ENCODE data around the gene LYZL1.
"Not testable (repeated sequence)": the region's sequence is repeated elsewhere in the genome, so short reads cannot be mapped to it uniquely, and the experiment has no call there.

Gene LYZL1

DNA sequence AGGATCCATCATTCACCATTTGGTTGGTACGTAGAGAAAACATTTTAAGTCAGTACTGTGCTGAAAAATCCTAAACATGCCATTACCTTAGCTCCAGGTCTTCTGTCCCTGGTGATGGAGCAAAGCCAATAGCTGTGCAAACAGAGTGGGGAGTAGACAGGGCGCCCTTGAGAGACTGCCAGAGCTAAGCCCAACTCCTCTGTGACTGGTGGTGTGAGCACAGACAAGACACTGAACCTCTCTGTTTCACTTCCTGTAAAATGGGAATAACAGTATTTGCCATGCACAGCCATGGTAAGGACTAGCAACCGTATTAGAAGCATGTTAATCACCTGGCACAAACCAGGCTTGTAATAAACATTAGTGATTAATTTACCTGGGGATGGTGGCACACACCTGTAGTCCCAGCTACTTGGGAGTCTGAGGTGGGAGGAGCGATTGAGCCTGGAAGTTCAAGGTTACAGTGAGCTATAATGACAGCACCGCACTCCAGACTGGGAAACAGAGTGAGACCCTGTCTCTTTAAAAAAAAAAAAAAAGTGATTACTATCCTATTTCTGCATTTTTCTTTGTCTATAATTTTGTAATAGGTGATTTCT, 28.7 kb downstream of the LYZL1 start:
- DNase-seq (ENCODE audit: insufficient read length, low spot score), result no peak
- no peak for FAIRE-seq
- no peak for TF ChIP-seq CTCF (IDR thresholded peaks at IDR 0.05; ENCODE audit: insufficient read depth, missing control alignments)

- not testable (repeated sequence) for FAIRE-seq; DNase-seq (ENCODE audit: insufficient read length, low spot score)
Observed at GRCh38 chr10:29318141-29319071, 29.5 kb downstream of the LYZL1 start.

DNA sequence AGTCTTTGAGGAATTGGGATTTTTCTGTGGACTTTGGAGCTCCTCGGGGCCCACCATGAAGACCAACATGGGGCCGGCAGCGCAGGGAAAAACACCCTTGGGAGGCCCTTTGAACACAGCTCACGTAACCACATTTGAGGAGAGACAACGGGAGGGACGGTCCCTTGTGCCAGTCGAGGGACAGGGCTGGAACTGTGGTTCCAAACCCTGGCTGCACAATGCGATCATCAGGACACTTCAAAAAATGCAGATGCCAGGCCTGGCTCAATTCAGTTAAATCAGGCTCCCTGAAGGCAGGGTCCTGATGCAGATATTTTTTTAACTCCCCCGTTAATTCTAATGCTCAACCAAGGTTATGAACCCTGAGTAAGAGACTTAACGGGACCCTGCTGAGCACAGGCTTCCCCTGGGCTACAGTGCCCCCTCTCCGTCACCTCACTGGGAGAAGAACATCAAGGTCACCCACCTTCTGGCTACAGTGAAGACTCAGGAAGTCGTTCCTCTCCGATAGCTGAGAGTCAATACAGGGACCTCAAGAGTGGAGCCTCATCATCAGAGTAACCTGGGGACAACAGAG, 30.4 kb downstream of the LYZL1 start:
- FAIRE-seq (no peak), DNase-seq (ENCODE audit: insufficient read length, low spot score) (no peak)
- TF ChIP-seq CTCF (IDR thresholded peaks at IDR 0.05; ENCODE audit: insufficient read depth, missing control alignments), result no peak

- not testable (repeated sequence) for DNase-seq (ENCODE audit: insufficient read length, low spot score); FAIRE-seq
Observed at GRCh38 chr10:29320680-29321121, 31.8 kb downstream of the LYZL1 start.

DNA sequence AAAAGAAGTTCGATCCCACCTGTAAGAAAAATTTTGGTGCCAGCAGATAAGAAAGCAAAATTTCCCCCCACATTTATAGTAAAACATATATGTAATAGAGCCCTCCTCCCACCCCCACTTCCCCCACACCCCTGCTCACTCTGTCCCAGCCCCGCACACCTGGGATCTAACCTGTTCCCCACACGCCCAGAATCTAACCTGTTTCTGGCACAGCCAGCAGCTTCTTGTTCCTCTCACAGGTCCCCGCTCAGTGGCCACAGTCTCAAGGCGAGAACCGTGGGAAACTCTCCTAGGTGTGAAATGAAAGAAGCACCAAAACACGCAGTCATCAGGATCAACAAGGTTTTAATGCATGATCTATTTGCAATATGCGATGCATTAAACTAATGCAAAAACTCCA, 32.8 kb downstream of the LYZL1 start:
- no peak for TF ChIP-seq CTCF (IDR thresholded peaks at IDR 0.05; ENCODE audit: insufficient read depth, missing control alignments)
- no peak for DNase-seq (ENCODE audit: insufficient read length, low spot score)
- FAIRE-seq, result no peak

DNA sequence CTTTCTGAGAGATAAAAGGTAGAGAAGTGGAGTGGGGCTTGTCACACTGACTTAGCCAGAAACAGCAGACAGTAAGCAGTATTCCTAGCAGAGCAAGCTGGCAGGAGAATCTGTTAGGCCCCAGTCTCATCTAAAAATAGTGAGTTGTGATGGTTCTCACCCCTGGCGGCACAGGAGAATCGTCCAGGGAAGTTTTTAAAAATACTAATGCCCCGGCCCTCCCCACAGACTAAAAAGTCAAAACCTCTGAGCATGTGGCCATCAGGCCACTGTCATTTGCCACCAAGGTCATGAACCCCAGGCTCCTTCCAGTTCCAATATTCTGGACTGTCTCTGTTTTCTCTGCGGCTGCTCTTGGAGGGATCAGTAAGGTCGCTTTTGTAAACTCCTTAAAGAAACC, 34.0 kb downstream of the LYZL1 start:
- TF ChIP-seq CTCF (IDR thresholded peaks at IDR 0.05; ENCODE audit: insufficient read depth, missing control alignments), result no peak
- FAIRE-seq (no peak), DNase-seq (ENCODE audit: insufficient read length, low spot score) (no peak)

GRCh38 chr10:29323367-29323766, 34.5 kb downstream of the LYZL1 start:
- TF ChIP-seq CTCF (IDR thresholded peaks at IDR 0.05; ENCODE audit: insufficient read depth, missing control alignments), result no peak
- DNase-seq (ENCODE audit: insufficient read length, low spot score) (no peak), FAIRE-seq (no peak)

All from D721Med (cell line).